ENCODE results near the gene NEB.

DNA sequence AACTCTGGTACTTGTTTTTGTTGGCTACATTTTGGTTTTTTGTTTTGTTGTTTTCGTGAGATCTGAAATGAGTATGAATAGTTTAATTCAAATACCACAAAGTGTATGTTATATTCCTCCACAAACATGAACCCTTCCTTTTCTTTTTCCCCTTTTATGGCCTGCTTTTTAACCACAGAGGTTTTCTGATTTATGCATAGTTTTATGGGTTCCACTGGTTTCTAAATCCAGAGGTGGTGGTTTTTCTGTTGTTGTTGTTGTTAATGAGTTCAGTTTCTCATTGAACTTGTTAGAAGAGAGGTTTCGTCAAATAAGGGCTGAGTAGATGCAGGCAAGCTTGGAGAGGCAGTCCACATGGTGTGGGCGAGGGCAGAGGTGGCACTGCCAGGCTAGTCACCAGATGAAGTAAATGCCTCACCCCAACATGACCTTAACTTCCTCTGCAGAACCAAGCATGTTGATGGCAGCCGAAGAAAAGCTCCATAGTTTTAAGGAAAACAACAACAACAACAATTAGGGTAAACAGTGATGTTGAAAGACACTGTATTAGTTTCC is 252.0 kb downstream of the NEB start:
- TF ChIP-seq, protein P1, sequence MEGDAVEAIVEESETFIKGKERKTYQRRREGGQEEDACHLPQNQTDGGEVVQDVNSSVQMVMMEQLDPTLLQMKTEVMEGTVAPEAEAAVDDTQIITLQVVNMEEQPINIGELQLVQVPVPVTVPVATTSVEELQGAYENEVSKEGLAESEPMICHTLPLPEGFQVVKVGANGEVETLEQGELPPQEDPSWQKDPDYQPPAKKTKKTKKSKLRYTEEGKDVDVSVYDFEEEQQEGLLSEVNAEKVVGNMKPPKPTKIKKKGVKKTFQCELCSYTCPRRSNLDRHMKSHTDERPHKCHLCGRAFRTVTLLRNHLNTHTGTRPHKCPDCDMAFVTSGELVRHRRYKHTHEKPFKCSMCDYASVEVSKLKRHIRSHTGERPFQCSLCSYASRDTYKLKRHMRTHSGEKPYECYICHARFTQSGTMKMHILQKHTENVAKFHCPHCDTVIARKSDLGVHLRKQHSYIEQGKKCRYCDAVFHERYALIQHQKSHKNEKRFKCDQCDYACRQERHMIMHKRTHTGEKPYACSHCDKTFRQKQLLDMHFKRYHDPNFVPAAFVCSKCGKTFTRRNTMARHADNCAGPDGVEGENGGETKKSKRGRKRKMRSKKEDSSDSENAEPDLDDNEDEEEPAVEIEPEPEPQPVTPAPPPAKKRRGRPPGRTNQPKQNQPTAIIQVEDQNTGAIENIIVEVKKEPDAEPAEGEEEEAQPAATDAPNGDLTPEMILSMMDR (IDR thresholded peaks at IDR 0.05), result no peak
- no peak for TF ChIP-seq POLR2A (IDR thresholded peaks at IDR 0.05)
